K562 (cell line): ENCODE measurements around the gene CPNE6. TPM values are rescaled to one million over a fixed set of nuclear protein-coding genes. Genes with fewer than 3 reads are reported as not detected.

Source experiments
- ATAC-seq: fragments of 200-7000 bp; cut with Tn5 transposase; 3 replicates; pipeline ENCODE4 v1.9.1; 2020; ENCODE audit warnings: moderate library complexity
- BruUV-seq: library from RNA; stranded (reverse); fragments of 400-500 nt; replicated peaks from 2 replicates; lab custom pipeline; 2021; lab: Mats Ljungman, UMichigan
- CTCF ChIA-PET: fragments of 300-600 bp; formaldehyde crosslinking; extraction: SDS; loops from one replicate; lab custom pipeline; 2021; ENCODE audit warnings: low intra/inter-chr PET ratio; lab: Yijun Ruan, JAX
- POLR2A ChIA-PET: fragments of 300-600, 350-650 bp; sonication (Branson Sonifier 250); formaldehyde crosslinking; extraction: SDS; loops from one replicate; lab custom pipeline; 2021; ENCODE audit warnings: antibody characterized with exemption, inconsistent platforms; lab: Yijun Ruan, JAX
- DNase-seq, 4 experiments: peaks; one replicate each; pipeline versions ENCODE4 v3.0.0 to v3.0.0-alpha.2; 2011 to 2018; ENCODE audit warnings: low spot score in 3 of 4, mixed read lengths in 3 of 4; ENCODE audit errors: extremely low read depth in 1 of 4
- FAIRE-seq: peaks from 2 replicates; lab custom pipeline; 2011; peaks lifted over from hg19 to GRCh38; lab: Jason Lieb, UNC
- H2AFZ ChIP-seq: 2 replicates; pipeline ENCODE4 v1.6.0; 2011; ENCODE audit warnings: low read depth, low read length, control low read depth, inconsistent platforms
- H3K27ac ChIP-seq: fragments of 200-600 bp; 3 replicates; pipeline ENCODE4 v1.8.0; 2011; ENCODE audit warnings: low read depth, mild to moderate bottlenecking, control low read depth, inconsistent platforms, low read length, moderate library complexity, mixed read lengths; ENCODE audit errors: extremely low read depth
- H3K27me3 ChIP-seq, 2 experiments: fragments of 300-600 bp in 1 of 2; 2 replicates in 1 of 2; 3 replicates in 1 of 2; pipeline versions ENCODE4 v1.6.0 to v1.8.0; 2011; ENCODE audit warnings: inconsistent platforms in 2 of 2, low read length in 2 of 2, mild to moderate bottlenecking in 1 of 2, mixed read lengths in 1 of 2, moderate library complexity in 1 of 2; ENCODE audit not compliant: control insufficient read depth in 2 of 2, insufficient read depth in 2 of 2
- H3K36me3 ChIP-seq: fragments of 300-600 bp; 3 replicates; pipeline ENCODE4 v1.8.0; 2011; ENCODE audit warnings: mild to moderate bottlenecking, low read length, inconsistent platforms; ENCODE audit not compliant: control insufficient read depth, insufficient read depth
- H3K4me1 ChIP-seq, 2 experiments: fragments of 200-600 bp in 1 of 2; replicated peaks in 1 of 2; 2 replicates in 1 of 2; 3 replicates in 1 of 2; pipeline versions ENCODE4 v1.5.1 to v1.8.0; 2011; ENCODE audit warnings: inconsistent platforms in 2 of 2, low read length in 2 of 2, mild to moderate bottlenecking in 1 of 2, mixed read lengths in 1 of 2, moderate library complexity in 1 of 2; ENCODE audit not compliant: control insufficient read depth in 2 of 2, insufficient read depth in 2 of 2
- H3K4me2 ChIP-seq: 2 replicates; pipeline ENCODE4 v1.6.1; 2011; ENCODE audit warnings: low read length, control low read depth, inconsistent platforms, mixed read lengths; ENCODE audit not compliant: insufficient read depth
- H3K4me3 ChIP-seq: fragments of 200-600 bp; sonication (generic), shearing (Covaris generic); 2 replicates; pipeline ENCODE4 v1.5.1; 2016; ENCODE audit warnings: control low read depth, inconsistent platforms
- H3K79me2 ChIP-seq: fragments of 200-600 bp; 3 replicates; pipeline ENCODE4 v1.8.0; 2011; ENCODE audit warnings: low read length, inconsistent platforms; ENCODE audit not compliant: control insufficient read depth, insufficient read depth
- H3K9ac ChIP-seq, 2 experiments: 2 replicates each; pipeline versions ENCODE4 v1.6.0 to v1.6.1; 2011; ENCODE audit warnings: low read depth in 2 of 2, low read length in 2 of 2, control low read depth in 1 of 2, inconsistent platforms in 1 of 2, mild to moderate bottlenecking in 1 of 2, mixed read lengths in 1 of 2; ENCODE audit not compliant: insufficient read depth in 1 of 2
- H3K9me1 ChIP-seq: one replicate; pipeline ENCODE4 v1.6.0; 2011; ENCODE audit warnings: inconsistent platforms, mild to moderate bottlenecking, low read length, moderate library complexity; ENCODE audit not compliant: control insufficient read depth, insufficient read depth
- H3K9me3 ChIP-seq: replicated peaks from 2 replicates; pipeline ENCODE4 v1.5.1; 2011; ENCODE audit warnings: low read depth, low read length, inconsistent platforms; ENCODE audit not compliant: control insufficient read depth, insufficient read depth
- H4K20me1 ChIP-seq: replicated peaks from 2 replicates; pipeline ENCODE4 v1.6.1; 2011; ENCODE audit warnings: low read length, inconsistent platforms, mixed read lengths; ENCODE audit not compliant: control insufficient read depth, insufficient read depth
- ARHGAP35 ChIP-seq: fragments of 450-650 bp; IDR thresholded peaks from 2 replicates; pipeline ENCODE4 v1.6.1; 2018; ENCODE audit not compliant: partially characterized antibody
- POLR2AphosphoS2 ChIP-seq: IDR thresholded peaks from 2 replicates; pipeline ENCODE4 v1.6.1; 2012; ENCODE audit warnings: low read length, improper control_type of control experiment
- POLR2G ChIP-seq: fragments of 200-400 bp; formaldehyde crosslinking; IDR thresholded peaks from 2 replicates; pipeline ENCODE4 v1.6.1; 2017; ENCODE audit warnings: low read depth, mild to moderate bottlenecking, antibody characterized with exemption, low read length, moderate library complexity
- RBFOX2 ChIP-seq: fragments of 200-400 bp; formaldehyde crosslinking; IDR thresholded peaks from 2 replicates; pipeline ENCODE4 v1.6.1; 2017; ENCODE audit warnings: low read depth, mild to moderate bottlenecking, low read length, moderate library complexity
- RFX5 ChIP-seq: IDR thresholded peaks from 2 replicates; pipeline ENCODE4 v1.6.1; 2011; ENCODE audit warnings: low read depth, mild to moderate bottlenecking, improper control_type of control experiment, low read length
- RUNX1 ChIP-seq: sonication (generic); IDR thresholded peaks from 2 replicates; pipeline ENCODE4 v1.6.1; 2016; ENCODE audit warnings: antibody characterized with exemption, low read depth
- WGBS: fragments of 100-300 bp; shearing (Covaris generic); methylation state at CpG from one replicate; pipeline ENCODE4 v1.1.6; 2016; ENCODE audit warnings: low coverage, mixed read lengths; ENCODE audit not compliant: insufficient coverage; ENCODE audit errors: missing lambda C conversion rate; 5-methylcytosine and 5-hydroxymethylcytosine counted together
- in situ Hi-C: fragments of 300-500 bp; cut with MboI; formaldehyde crosslinking; loops from 4 replicates; pipeline ENCODE4 v1.15.0; 2018; ENCODE audit warnings: inconsistent platforms, mixed read lengths
- intact Hi-C: fragments of 100-400 bp; cut with micrococcal nuclease; formaldehyde crosslinking; loops from 2 replicates; pipeline ENCODE4 v1.14.2; 2022
- polyA plus RNA-seq, 8 experiments: library from polyadenylated mRNA; depleted of rRNA in 4 of 8; stranded (reverse) in 5 of 8; unstranded in 3 of 8; fragments of >200 nt; fragmentation: Nextera tagmentation in 2 of 8; fragmentation: Illumina TruSeq in 1 of 8; extraction: Ambion mirVana in 2 of 8; extraction: Trizol in 1 of 8; gene quantifications; 2 replicates each; pipeline versions ENCODE4 v1.2.1 to v1.2.3, GENCODE V29; 2011 to 2014; ENCODE audit warnings: inconsistent platforms in 1 of 8, missing spikeins in 1 of 8
- total RNA-seq, 7 experiments: library from RNA; depleted of rRNA in 6 of 7; stranded (reverse); fragments of >200 nt in 6 of 7; fragmentation: Illumina TruSeq in 2 of 7; extraction: Trizol in 2 of 7; gene quantifications; 2 replicates each; pipeline versions ENCODE4 v1.2.1 to v1.2.3, GENCODE V29; 2011 to 2021; ENCODE audit warnings: low replicate concordance in 1 of 7

The CPNE6 gene
- total and polyA plus RNA-seq, 9 of the 15 experiments (the other 6 are each of a cell fraction or from before 2014, with no cell fraction given) = not detected

GRCh38 chr14:24096545-24097181 is 25.3 kb downstream of the CPNE6 start:
- ATAC-seq = no peak
- WGBS = 91% methylated on average over 6 of the region's 8 CpGs
- BruUV-seq = no TSS peak

GRCh38 chr14:24098229-24098926 is 27.0 kb downstream of the CPNE6 start:
- no peak for ATAC-seq
- FAIRE-seq = no peak
- no peaks in the 10 kb centered on the region for H3K9me3 ChIP-seq
- H3K4me1 ChIP-seq = peaks cover 12 to 19% of the 10 kb centered on the region in 2 experiments; a peak in 4 of 5 replicates
- no peak for DNase-seq
- ChIA-PET CTCF (no interaction called here), POLR2A (interaction anchor here (1.0 kb wide), 2 partner anchors 10 to 16 kb away, joined by 3 to 4 read pairs; partner anchors contain the start of genes DCAF11 and NRL)
- no peak overlapping the region; a peak in 1 of 4 replicates for H3K9ac ChIP-seq
- 0 out of 2 replicates have a peak, but pooled peaks cover 2% of the 10 kb centered on the region for H4K20me1 ChIP-seq
- H3K36me3 ChIP-seq = peaks cover 56% of the 10 kb centered on the region; the same call in 2 of the 3 replicates
- peaks cover 29% of the 10 kb centered on the region for H3K79me2 ChIP-seq
- H3K4me2 ChIP-seq = no peak overlapping the region
- 90% methylated on average over 9 of the region's 16 CpGs for WGBS
- in situ Hi-C loops (no loop called here), intact Hi-C loops (loop anchor here (10.0 kb wide), 2 partner anchors 46 to 84 kb away; partner anchors contain the start of genes EMC9, PSME2 and RNF31)
- no peaks in the 10 kb centered on the region for H3K9me1 ChIP-seq
- no peaks in the 10 kb centered on the region for H3K27me3 ChIP-seq
- TF ChIP-seq ARHGAP35 = no peak
- peak; percentile 55; the same call in 1 of the 2 replicates for TF ChIP-seq POLR2G
- peak; percentile 16 for TF ChIP-seq RBFOX2
- no TSS peak for BruUV-seq
- H3K4me3 ChIP-seq = no peak overlapping the region
- H3K27ac ChIP-seq = no peak overlapping the region
- H2AFZ ChIP-seq = no peak overlapping the region

More at GRCh38 chr14:24096545-24097181, 25.3 kb downstream of the CPNE6 start:
- Histone ChIP-seq H3K4me3 (no peak overlapping the region), H3K9me1 (no peaks in the 10 kb centered on the region), H2AFZ (no peak overlapping the region), H3K9ac (peak overlapping the region in 1 of 2 experiments; percentile 36; a peak in 1 of 4 replicates), H3K4me2 (no peak overlapping the region; the same call in 1 of the 2 replicates), H3K9me3 (no peaks in the 10 kb centered on the region), H3K79me2 (peaks cover 29% of the 10 kb centered on the region), H4K20me1 (0 out of 2 replicates have a peak, but pooled peaks cover 2% of the 10 kb centered on the region), H3K36me3 (peaks cover 44% of the 10 kb centered on the region; the same call in 2 of the 3 replicates), H3K27me3 (no peaks in the 10 kb centered on the region), H3K27ac (no peak overlapping the region), H3K4me1 (peaks cover 18 to 22% of the 10 kb centered on the region in 2 experiments; a peak in 4 of 5 replicates)
- in situ Hi-C loops = no loop called here
- CTCF ChIA-PET = no interaction called here
- intact Hi-C loops = loop anchor here (10.0 kb wide), 2 partner anchors 48 to 82 kb away; partner anchors contain the start of genes EMC9, PSME2 and RNF31
- TF ChIP-seq POLR2AphosphoS2 (peak; percentile 69), RFX5 (no peak), RUNX1 (no peak)
- POLR2A ChIA-PET = interaction anchor here (0.5 to 5.8 kb wide), 4 partner anchors 10 to 50 kb away, joined by 3 to 40 read pairs (median 16); partner anchors contain the start of gene RNF31
- no peak for DNase-seq
- FAIRE-seq = no peak
